ENCODE results near the gene SEMA5A.

The SEMA5A gene

DNA sequence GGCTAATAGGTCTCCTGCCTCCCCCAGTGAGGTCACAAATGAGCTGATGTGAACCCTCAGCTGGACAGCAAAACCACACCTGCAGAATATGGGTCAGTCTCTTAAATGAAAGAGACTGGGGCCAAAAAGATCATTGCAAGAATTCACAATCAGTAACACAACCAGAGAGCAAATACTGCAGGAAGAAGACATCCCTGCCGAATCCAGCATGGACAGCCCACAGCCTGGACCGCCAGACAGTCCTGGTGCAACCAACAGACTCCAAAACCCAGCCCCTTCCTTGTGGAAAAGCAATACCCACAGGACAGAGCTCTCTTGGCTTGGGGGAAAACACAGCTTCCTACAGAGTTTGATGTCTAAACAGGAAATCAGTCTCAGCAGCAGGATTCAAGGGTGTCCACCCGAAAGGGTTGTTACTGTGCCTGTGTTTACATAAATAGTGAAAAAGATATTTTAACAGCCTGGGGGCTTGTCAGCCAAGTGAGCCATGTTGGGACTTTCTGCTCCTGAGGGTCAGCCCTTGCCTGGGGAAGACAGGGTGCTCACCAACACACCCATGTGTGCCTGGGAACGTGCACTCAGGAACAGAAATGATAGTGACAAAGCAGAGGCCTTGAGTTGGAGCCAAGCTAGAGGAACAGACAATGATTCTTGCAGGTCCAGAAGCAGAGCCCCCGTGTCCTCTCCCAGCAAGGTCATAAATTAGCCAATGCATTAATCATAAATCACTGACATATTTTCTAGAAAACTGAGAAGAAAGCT lies 106.2 kb downstream of the SEMA5A start:
- no peak overlapping the region for H3K14ac ChIP-seq (ENCODE audit: low read length in 2 of 2)
- no peak overlapping the region for H2AFZ ChIP-seq (ENCODE audit: low read depth, low read length)
- peak overlapping the region; percentile 11 for H2BK120ac ChIP-seq (ENCODE audit: low read depth, low read length)
- peaks cover 22% of the 10 kb centered on the region for H3K4me1 ChIP-seq (ENCODE audit: control insufficient read depth, insufficient read depth, low read depth, low read length)
- H3K27ac ChIP-seq (ENCODE audit: low read length, poor library complexity, severe bottlenecking) = peak overlapping the region; percentile 73
- H3K23ac ChIP-seq (ENCODE audit: low read length in 2 of 2) = no peak overlapping the region
- H2BK12ac ChIP-seq (ENCODE audit: low read length in 2 of 2) = peak overlapping the region; percentile 34 to 76
- peak overlapping the region; percentile 78 for H4K8ac ChIP-seq (ENCODE audit: low read length)
- peak overlapping the region; percentile 80 for H2BK15ac ChIP-seq (ENCODE audit: low read depth, poor library complexity, severe bottlenecking)
- peak overlapping the region; percentile 29 to 57 for H3K4ac ChIP-seq (ENCODE audit: low read depth in 1 of 2, low read length in 2 of 2)
- H3K4me2 ChIP-seq (ENCODE audit: low read length, poor library complexity, severe bottlenecking) = no peak overlapping the region
- H4K91ac ChIP-seq (ENCODE audit: low read length) = peak overlapping the region; percentile 44
- H3K4me3 ChIP-seq (ENCODE audit: insufficient read depth in 1 of 2, low read depth in 1 of 2, low read length in 2 of 2) = no peak overlapping the region
- H3K36me3 ChIP-seq (ENCODE audit: control insufficient read depth in 1 of 2, insufficient read depth in 2 of 2, low read depth in 1 of 2, low read length in 2 of 2) = peaks cover 0 to 7% of the 10 kb centered on the region in 2 experiments
- peak overlapping the region; percentile 89 for H2AK5ac ChIP-seq (ENCODE audit: low read length, severe bottlenecking)
- peaks cover 3% of the 10 kb centered on the region for H3K9me3 ChIP-seq (ENCODE audit: control insufficient read depth, low read length)
- no peaks in the 10 kb centered on the region for H3K27me3 ChIP-seq (ENCODE audit: control insufficient read depth in 1 of 2, insufficient read depth in 1 of 2, low read length in 2 of 2)
- H2BK5ac ChIP-seq (ENCODE audit: low read depth, low read length, poor library complexity, severe bottlenecking) = no peak overlapping the region
- DNase-seq = peak; percentile 72
- 12% methylated on average over 5 of the region's 5 CpGs for WGBS
- no peak overlapping the region for H3K9ac ChIP-seq (ENCODE audit: low read length)
- H3K18ac ChIP-seq (ENCODE audit: low read depth in 1 of 2, low read length in 2 of 2) = peak overlapping the region; percentile 89 to 96
- peaks cover 31% of the 10 kb centered on the region for H3K79me1 ChIP-seq (replicated peaks; ENCODE audit: low read length, poor library complexity, severe bottlenecking)

DNA sequence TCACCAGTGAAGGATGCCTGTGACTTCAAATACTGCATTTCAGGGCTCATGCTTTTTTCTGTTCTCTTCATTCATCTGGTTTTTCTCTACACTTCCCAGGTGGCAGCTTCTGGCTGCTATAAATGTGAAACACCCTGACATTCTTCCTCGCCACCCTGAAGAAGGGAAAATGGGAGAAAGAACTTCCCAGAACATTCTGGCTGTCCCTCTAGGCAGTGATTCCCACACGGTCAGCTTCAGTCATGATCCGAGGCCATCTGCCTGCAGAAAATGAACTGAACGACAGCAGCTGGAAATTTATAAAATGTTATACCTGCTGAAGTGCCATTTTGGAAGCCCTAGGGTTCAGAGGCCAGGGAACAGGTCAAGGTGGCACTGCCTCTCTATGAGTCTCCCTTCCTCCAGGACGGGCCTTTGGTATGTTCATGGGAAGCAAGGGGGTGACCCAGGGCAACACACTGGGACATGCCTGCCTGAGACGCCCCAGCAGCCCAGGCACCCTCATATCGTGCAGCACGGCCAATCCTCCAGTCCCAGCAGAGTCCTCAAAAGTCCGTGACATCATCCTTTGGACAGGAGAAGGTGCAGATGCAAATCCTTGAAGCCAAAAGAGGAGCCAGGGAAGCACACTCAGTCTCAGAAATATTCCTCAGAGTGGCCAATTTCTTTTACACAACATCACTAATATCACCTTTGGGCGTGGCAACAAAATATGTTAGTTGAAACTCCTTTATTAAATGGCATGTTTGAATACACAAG lies 107.1 kb downstream of the SEMA5A start:
- Histone ChIP-seq H3K4me3 (ENCODE audit: insufficient read depth in 1 of 2, low read depth in 1 of 2, low read length in 2 of 2) (no peak overlapping the region), H2BK120ac (ENCODE audit: low read depth, low read length) (peak overlapping the region; percentile 29), H4K8ac (ENCODE audit: low read length) (peak overlapping the region; percentile 4), H3K4ac (ENCODE audit: low read depth in 1 of 2, low read length in 2 of 2) (peak overlapping the region; percentile 27 to 87), H2BK15ac (ENCODE audit: low read depth, poor library complexity, severe bottlenecking) (peak overlapping the region; percentile 65), H2AK5ac (ENCODE audit: low read length, severe bottlenecking) (peak overlapping the region; percentile 18), H3K14ac (ENCODE audit: low read length in 2 of 2) (no peak overlapping the region), H3K79me1 (replicated peaks; ENCODE audit: low read length, poor library complexity, severe bottlenecking) (peaks cover 30% of the 10 kb centered on the region), H3K23ac (ENCODE audit: low read length in 2 of 2) (no peak overlapping the region), H3K27me3 (ENCODE audit: control insufficient read depth in 1 of 2, insufficient read depth in 1 of 2, low read length in 2 of 2) (no peaks in the 10 kb centered on the region), H3K4me1 (ENCODE audit: control insufficient read depth, insufficient read depth, low read depth, low read length) (peaks cover 21% of the 10 kb centered on the region), H3K9me3 (ENCODE audit: control insufficient read depth, low read length) (no peaks in the 10 kb centered on the region), H3K36me3 (ENCODE audit: control insufficient read depth in 1 of 2, insufficient read depth in 2 of 2, low read depth in 1 of 2, low read length in 2 of 2) (peaks cover 0 to 7% of the 10 kb centered on the region in 2 experiments), H3K27ac (ENCODE audit: low read length, poor library complexity, severe bottlenecking) (no peak overlapping the region), H3K9ac (ENCODE audit: low read length) (no peak overlapping the region), H3K4me2 (ENCODE audit: low read length, poor library complexity, severe bottlenecking) (no peak overlapping the region), H2BK12ac (ENCODE audit: low read length in 2 of 2) (peak overlapping the region; percentile 65 to 96), H2AFZ (ENCODE audit: low read depth, low read length) (no peak overlapping the region), H2BK5ac (ENCODE audit: low read depth, low read length, poor library complexity, severe bottlenecking) (no peak overlapping the region), H3K18ac (ENCODE audit: low read depth in 1 of 2, low read length in 2 of 2) (peak overlapping the region; percentile 14 to 89), H4K91ac (ENCODE audit: low read length) (peak overlapping the region; percentile 83)
- WGBS = 90% methylated on average over 8 of the region's 10 CpGs
- DNase-seq = no peak

DNA sequence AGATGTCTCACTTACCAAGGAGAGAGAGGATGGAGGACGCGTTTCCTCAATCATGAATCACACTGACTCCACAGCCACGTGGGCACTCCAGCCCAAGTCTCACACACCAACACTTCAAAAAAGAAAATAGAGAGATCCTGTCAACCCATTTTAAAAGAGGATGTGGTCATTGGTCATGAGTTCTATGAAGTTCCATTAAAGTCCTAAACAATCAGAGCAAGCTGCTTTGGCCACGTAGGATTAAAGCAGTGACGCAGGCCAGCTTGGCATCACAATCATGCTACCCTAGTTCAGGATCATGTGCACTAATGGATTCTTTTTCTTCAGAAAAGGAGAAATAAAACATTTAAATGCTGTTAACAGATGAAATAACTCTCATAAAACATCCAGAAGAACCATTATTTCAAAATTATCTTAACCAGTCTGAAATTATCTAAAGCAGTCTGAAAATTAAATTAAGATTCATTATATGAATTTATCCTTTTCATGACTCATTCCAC lies 108.1 kb downstream of the SEMA5A start:
- no peak overlapping the region for H4K8ac ChIP-seq (ENCODE audit: low read length)
- no peak overlapping the region for H2AK5ac ChIP-seq (ENCODE audit: low read length, severe bottlenecking)
- H2AFZ ChIP-seq (ENCODE audit: low read depth, low read length) = no peak overlapping the region
- no peak overlapping the region for H3K23ac ChIP-seq (ENCODE audit: low read length in 2 of 2)
- no peak overlapping the region for H4K91ac ChIP-seq (ENCODE audit: low read length)
- H3K18ac ChIP-seq (ENCODE audit: low read depth in 1 of 2, low read length in 2 of 2) = no peak overlapping the region
- H2BK12ac ChIP-seq (ENCODE audit: low read length in 2 of 2) = no peak overlapping the region
- H3K79me1 ChIP-seq (replicated peaks; ENCODE audit: low read length, poor library complexity, severe bottlenecking) = peaks cover 28% of the 10 kb centered on the region
- H3K9ac ChIP-seq (ENCODE audit: low read length) = no peak overlapping the region
- no peak overlapping the region for H3K4me3 ChIP-seq (ENCODE audit: insufficient read depth in 1 of 2, low read depth in 1 of 2, low read length in 2 of 2)
- no peak overlapping the region for H2BK120ac ChIP-seq (ENCODE audit: low read depth, low read length)
- H3K4me1 ChIP-seq (ENCODE audit: control insufficient read depth, insufficient read depth, low read depth, low read length) = peaks cover 19% of the 10 kb centered on the region
- no peaks in the 10 kb centered on the region for H3K27me3 ChIP-seq (ENCODE audit: control insufficient read depth in 1 of 2, insufficient read depth in 1 of 2, low read length in 2 of 2)
- no peaks in the 10 kb centered on the region for H3K9me3 ChIP-seq (ENCODE audit: control insufficient read depth, low read length)
- no peak overlapping the region for H3K4ac ChIP-seq (ENCODE audit: low read depth in 1 of 2, low read length in 2 of 2)
- H2BK15ac ChIP-seq (ENCODE audit: low read depth, poor library complexity, severe bottlenecking) = no peak overlapping the region
- WGBS = 12% methylated on average over 5 of the region's 5 CpGs
- no peak overlapping the region for H3K27ac ChIP-seq (ENCODE audit: low read length, poor library complexity, severe bottlenecking)
- no peak overlapping the region for H3K4me2 ChIP-seq (ENCODE audit: low read length, poor library complexity, severe bottlenecking)
- no peak overlapping the region for H3K14ac ChIP-seq (ENCODE audit: low read length in 2 of 2)
- H3K36me3 ChIP-seq (ENCODE audit: control insufficient read depth in 1 of 2, insufficient read depth in 2 of 2, low read depth in 1 of 2, low read length in 2 of 2) = peaks cover 0 to 7% of the 10 kb centered on the region in 2 experiments
- H2BK5ac ChIP-seq (ENCODE audit: low read depth, low read length, poor library complexity, severe bottlenecking) = no peak overlapping the region
- DNase-seq = peak; percentile 93

Data from mesenchymal stem cell (in vitro differentiated cells and primary cell).